Fibroblast of villous mesenchyme (primary cell): ENCODE results near the gene FER. TPM values are rescaled to one million over a fixed set of nuclear protein-coding genes. Genes with fewer than 3 reads are reported as not detected.

Experiments used
- DNase-seq: peaks from one replicate; pipeline ENCODE4 v3.0.0-alpha.2; 2010; ENCODE audit warnings: low read depth
- H3K4me3 ChIP-seq: 2 replicates; pipeline ENCODE4 v1.5.1; 2011; ENCODE audit warnings: low read depth, mild to moderate bottlenecking, low read length
- CTCF ChIP-seq: IDR thresholded peaks from 2 replicates; pipeline ENCODE4 v1.5.1; 2012; ENCODE audit warnings: low read depth, mild to moderate bottlenecking, low read length; ENCODE audit not compliant: insufficient read depth
- small RNA-seq: library from RNA; depleted of rRNA; stranded (forward); fragments of <200 nt; gene quantifications from one replicate; pipeline ENCODE3, GENCODE V24; 2012
- total RNA-seq: library from RNA; depleted of rRNA; stranded (reverse); fragments of >200 nt; gene quantifications from 2 replicates; pipeline ENCODE4 v1.2.3, GENCODE V29; 2012

The FER gene
- total RNA-seq, 1 donor = 43.6 TPM

GRCh38 chr5:109242518-109242917, 494.8 kb downstream of the FER start:
- no peak for TF ChIP-seq CTCF
- no peak for DNase-seq
- H3K4me3 ChIP-seq = no peak overlapping the region

- DNase-seq = no peak
- no peak for TF ChIP-seq CTCF
Measured at GRCh38 chr5:109246395-109246794, 498.7 kb downstream of the FER start.

More at GRCh38 chr5:109246395-109246794, 498.7 kb downstream of the FER start:
- no peak overlapping the region for H3K4me3 ChIP-seq

Small RNA genes within 50 kb of the gene (small RNA-seq; reads per million reads assigned to genes)
- gene AC109481.1 (not detected), gene RF00019 (not detected), gene RNU6-47P (not detected)
